Osteocyte (in vitro differentiated cells): ENCODE data around the gene TBC1D30. TPM values are rescaled to one million over a fixed set of nuclear protein-coding genes. Genes with fewer than 3 reads are reported as not detected.

Source experiments
- DNase-seq: peaks from one replicate; pipeline ENCODE4 v3.0.0; 2021; ENCODE audit warnings: mixed read lengths; ENCODE audit not compliant: unreplicated experiment; ENCODE audit errors: extremely low spot score
- H3K27ac Mint-ChIP-seq: one replicate; pipeline ENCODE4 v1.8.0; 2021; ENCODE audit warnings: mild to moderate bottlenecking, mixed read lengths; ENCODE audit not compliant: unreplicated experiment
- H3K27me3 Mint-ChIP-seq: one replicate; pipeline ENCODE4 v1.8.0; 2021; ENCODE audit warnings: mixed read lengths; ENCODE audit not compliant: unreplicated experiment
- H3K36me3 Mint-ChIP-seq: one replicate; pipeline ENCODE4 v1.8.0; 2021; ENCODE audit warnings: mixed read lengths; ENCODE audit not compliant: unreplicated experiment
- H3K4me1 Mint-ChIP-seq: one replicate; pipeline ENCODE4 v1.8.0; 2021; ENCODE audit warnings: mixed read lengths; ENCODE audit not compliant: unreplicated experiment
- H3K4me3 Mint-ChIP-seq: one replicate; pipeline ENCODE4 v1.8.0; 2021; ENCODE audit warnings: mild to moderate bottlenecking, moderate library complexity, mixed read lengths; ENCODE audit not compliant: unreplicated experiment
- H3K9me3 Mint-ChIP-seq: one replicate; pipeline ENCODE4 v1.8.0; 2021; ENCODE audit warnings: mixed read lengths; ENCODE audit not compliant: unreplicated experiment
- CTCF ChIP-seq: fragments of 200-600 bp; sonication (generic); IDR thresholded peaks from 2 replicates; pipeline ENCODE4 v1.5.0; 2021; ENCODE audit warnings: antibody characterized with exemption, mild to moderate bottlenecking, moderate library complexity
- total RNA-seq: library from RNA; stranded (reverse); gene quantifications from 2 replicates; pipeline ENCODE4 v1.2.1, GENCODE V29; 2021

The TBC1D30 gene
- total RNA-seq, 1 donor from 2014 or later, result 1.2 TPM

- TF ChIP-seq CTCF, result no peak
- H3K27me3 Mint-ChIP-seq, result peaks cover 46% of the 10 kb centered on the region
- no peak for DNase-seq
- no peaks in the 10 kb centered on the region for H3K4me1 Mint-ChIP-seq
- no peak overlapping the region for H3K27ac Mint-ChIP-seq
- no peak overlapping the region for H3K4me3 Mint-ChIP-seq
- no peaks in the 10 kb centered on the region for H3K36me3 Mint-ChIP-seq
- H3K9me3 Mint-ChIP-seq, result no peaks in the 10 kb centered on the region
These were observed 34.6 kb downstream of the TBC1D30 start for GRCh38 chr12:64858882-64859605.

GRCh38 chr12:64860446-64860998 is 36.1 kb downstream of the TBC1D30 start:
- no peak for TF ChIP-seq CTCF
- Mint-ChIP-seq H3K27me3 (peaks cover 46% of the 10 kb centered on the region), H3K9me3 (no peaks in the 10 kb centered on the region), H3K36me3 (no peaks in the 10 kb centered on the region), H3K4me3 (no peak overlapping the region), H3K27ac (no peak overlapping the region), H3K4me1 (no peaks in the 10 kb centered on the region)
- DNase-seq, result no peak

GRCh38 chr12:64864319-64864718 is 39.9 kb downstream of the TBC1D30 start:
- H3K4me1 Mint-ChIP-seq, result no peaks in the 10 kb centered on the region
- no peak overlapping the region for H3K27ac Mint-ChIP-seq
- H3K36me3 Mint-ChIP-seq, result no peaks in the 10 kb centered on the region
- peaks cover 64% of the 10 kb centered on the region for H3K27me3 Mint-ChIP-seq
- no peak overlapping the region for H3K4me3 Mint-ChIP-seq
- no peaks in the 10 kb centered on the region for H3K9me3 Mint-ChIP-seq
- no peak for TF ChIP-seq CTCF
- DNase-seq, result no peak

- no peak overlapping the region for H3K4me3 Mint-ChIP-seq
- no peak overlapping the region for H3K27ac Mint-ChIP-seq
- no peak for DNase-seq
- H3K4me1 Mint-ChIP-seq, result peaks cover 11% of the 10 kb centered on the region
- peaks cover 20% of the 10 kb centered on the region for H3K27me3 Mint-ChIP-seq
- no peak for TF ChIP-seq CTCF
- no peaks in the 10 kb centered on the region for H3K36me3 Mint-ChIP-seq
- no peaks in the 10 kb centered on the region for H3K9me3 Mint-ChIP-seq
These were observed 50.7 kb downstream of the TBC1D30 start for GRCh38 chr12:64875186-64875585.

GRCh38 chr12:64876388-64877071 is 52.1 kb downstream of the TBC1D30 start:
- H3K36me3 Mint-ChIP-seq, result no peaks in the 10 kb centered on the region
- no peak for DNase-seq
- H3K27me3 Mint-ChIP-seq, result peaks cover 20% of the 10 kb centered on the region
- H3K4me1 Mint-ChIP-seq, result peaks cover 11% of the 10 kb centered on the region
- no peak for TF ChIP-seq CTCF
- H3K4me3 Mint-ChIP-seq, result no peak overlapping the region
- H3K9me3 Mint-ChIP-seq, result no peaks in the 10 kb centered on the region
- H3K27ac Mint-ChIP-seq, result no peak overlapping the region
